ENCODE data around the gene BST1. TPM values are rescaled to one million over a fixed set of nuclear protein-coding genes. Genes with fewer than 3 reads are reported as not detected.

Gene BST1
- total and polyA plus RNA-seq, 2 donors (not counting 1 experiment from before 2014, with no cell fraction given) = 15.7 to 48.8 TPM

DNA sequence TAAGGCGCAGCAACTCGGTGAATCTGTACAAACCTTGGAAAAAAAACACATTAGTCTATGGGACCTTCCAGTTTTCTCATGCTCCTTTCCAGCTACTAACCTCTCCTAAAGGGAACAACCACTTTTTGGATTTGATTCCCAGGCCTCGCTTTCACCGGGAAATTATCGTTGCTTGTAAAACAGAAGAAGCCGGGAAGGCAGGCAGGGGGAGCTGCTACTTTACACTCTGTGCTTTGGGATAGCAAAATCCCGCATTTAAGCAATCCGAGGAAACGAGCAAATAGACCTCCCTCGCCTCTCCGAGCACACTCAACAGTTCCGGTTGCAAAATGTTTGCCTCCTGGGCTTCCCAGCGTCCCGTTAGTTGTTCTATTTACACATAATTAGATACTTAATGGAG is 76.4 kb downstream of the BST1 start:
- peak overlapping the region; percentile 55 for H2AFZ ChIP-seq (ENCODE audit: low read length)
- no peaks in the 10 kb centered on the region for H4K20me1 ChIP-seq (ENCODE audit: control insufficient read depth, extremely low read depth, insufficient read depth, low read length)
- no peaks in the 10 kb centered on the region for H3K4me1 ChIP-seq (ENCODE audit: control insufficient read depth, extremely low read depth, insufficient read depth, low read length)
- H3K27ac ChIP-seq (ENCODE audit: insufficient read depth, low read length) = no peak overlapping the region
- H3K9ac ChIP-seq (ENCODE audit: insufficient read depth, low read length) = no peak overlapping the region
- H3K4me3 ChIP-seq (replicated peaks in 1 of 4; ENCODE audit: control extremely low read depth in 1 of 4, insufficient read depth in 1 of 4, low read depth in 3 of 4, low read length in 4 of 4) = peak overlapping the region; percentile 13 to 68 (median 38)
- no peaks in the 10 kb centered on the region for H3K79me2 ChIP-seq (ENCODE audit: control insufficient read depth, insufficient read depth, low read length)
- DNase-seq (ENCODE audit: low read depth in 2 of 2) = peak; percentile 59 to 67
- peaks cover 24% of the 10 kb centered on the region for H3K27me3 ChIP-seq (ENCODE audit: control insufficient read depth, insufficient read depth, low read length)
- TF ChIP-seq, protein P1, sequence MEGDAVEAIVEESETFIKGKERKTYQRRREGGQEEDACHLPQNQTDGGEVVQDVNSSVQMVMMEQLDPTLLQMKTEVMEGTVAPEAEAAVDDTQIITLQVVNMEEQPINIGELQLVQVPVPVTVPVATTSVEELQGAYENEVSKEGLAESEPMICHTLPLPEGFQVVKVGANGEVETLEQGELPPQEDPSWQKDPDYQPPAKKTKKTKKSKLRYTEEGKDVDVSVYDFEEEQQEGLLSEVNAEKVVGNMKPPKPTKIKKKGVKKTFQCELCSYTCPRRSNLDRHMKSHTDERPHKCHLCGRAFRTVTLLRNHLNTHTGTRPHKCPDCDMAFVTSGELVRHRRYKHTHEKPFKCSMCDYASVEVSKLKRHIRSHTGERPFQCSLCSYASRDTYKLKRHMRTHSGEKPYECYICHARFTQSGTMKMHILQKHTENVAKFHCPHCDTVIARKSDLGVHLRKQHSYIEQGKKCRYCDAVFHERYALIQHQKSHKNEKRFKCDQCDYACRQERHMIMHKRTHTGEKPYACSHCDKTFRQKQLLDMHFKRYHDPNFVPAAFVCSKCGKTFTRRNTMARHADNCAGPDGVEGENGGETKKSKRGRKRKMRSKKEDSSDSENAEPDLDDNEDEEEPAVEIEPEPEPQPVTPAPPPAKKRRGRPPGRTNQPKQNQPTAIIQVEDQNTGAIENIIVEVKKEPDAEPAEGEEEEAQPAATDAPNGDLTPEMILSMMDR (conservative IDR thresholded peaks at IDR 0.05 in 1 of 2, IDR thresholded peaks at IDR 0.05 in 1 of 2; ENCODE audit: low read depth in 1 of 2, low read length in 2 of 2) = peak; percentile 51 to 63
- TF ChIP-seq EZH2 (IDR thresholded peaks at IDR 0.05; ENCODE audit: low read length, missing control alignments) = no peak
- no peaks in the 10 kb centered on the region for H3K36me3 ChIP-seq (ENCODE audit: control insufficient read depth, insufficient read depth, low read length)
- H3K4me2 ChIP-seq (ENCODE audit: extremely low read depth, insufficient read depth, low read length) = peak overlapping the region; percentile 83
- H3K9me3 ChIP-seq (ENCODE audit: control insufficient read depth, insufficient read depth, low read depth, low read length) = no peaks in the 10 kb centered on the region

DNA sequence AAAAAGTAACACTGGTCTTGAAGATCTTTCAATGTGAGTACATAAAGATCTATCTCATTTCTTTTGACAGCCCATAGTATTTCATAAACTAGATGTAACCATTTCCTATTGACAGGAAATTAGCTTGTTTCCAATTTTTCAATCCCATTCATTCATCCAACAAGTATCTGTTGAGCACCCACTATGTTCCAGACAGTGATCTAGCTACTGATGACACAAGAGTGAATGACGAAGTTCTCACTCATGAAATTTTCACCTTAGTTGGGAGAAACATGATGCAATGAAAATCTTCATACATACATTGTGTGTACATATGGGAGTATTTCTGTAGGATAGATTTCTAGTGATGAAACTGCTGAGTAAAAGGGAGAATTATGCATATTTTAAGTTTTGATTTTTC is 76.9 kb downstream of the BST1 start:
- no peaks in the 10 kb centered on the region for H3K36me3 ChIP-seq (ENCODE audit: control insufficient read depth, insufficient read depth, low read length)
- no peaks in the 10 kb centered on the region for H3K9me3 ChIP-seq (ENCODE audit: control insufficient read depth, insufficient read depth, low read depth, low read length)
- TF ChIP-seq EZH2 (IDR thresholded peaks at IDR 0.05; ENCODE audit: low read length, missing control alignments) = no peak
- TF ChIP-seq, protein P1 (conservative IDR thresholded peaks at IDR 0.05 in 1 of 2, IDR thresholded peaks at IDR 0.05 in 1 of 2; ENCODE audit: low read depth in 1 of 2, low read length in 2 of 2) = no peak
- peak overlapping the region in 3 of 4 experiments; percentile 13 to 68 (median 55) for H3K4me3 ChIP-seq (replicated peaks in 1 of 4; ENCODE audit: control extremely low read depth in 1 of 4, insufficient read depth in 1 of 4, low read depth in 3 of 4, low read length in 4 of 4)
- no peak for DNase-seq (ENCODE audit: low read depth in 2 of 2)
- H3K4me2 ChIP-seq (ENCODE audit: extremely low read depth, insufficient read depth, low read length) = peak overlapping the region; percentile 83
- H2AFZ ChIP-seq (ENCODE audit: low read length) = no peak overlapping the region
- no peaks in the 10 kb centered on the region for H3K79me2 ChIP-seq (ENCODE audit: control insufficient read depth, insufficient read depth, low read length)
- no peak overlapping the region for H3K9ac ChIP-seq (ENCODE audit: insufficient read depth, low read length)
- no peak overlapping the region for H3K27ac ChIP-seq (ENCODE audit: insufficient read depth, low read length)
- peaks cover 19% of the 10 kb centered on the region for H3K27me3 ChIP-seq (ENCODE audit: control insufficient read depth, insufficient read depth, low read length)
- no peaks in the 10 kb centered on the region for H4K20me1 ChIP-seq (ENCODE audit: control insufficient read depth, extremely low read depth, insufficient read depth, low read length)
- H3K4me1 ChIP-seq (ENCODE audit: control insufficient read depth, extremely low read depth, insufficient read depth, low read length) = no peaks in the 10 kb centered on the region

DNA sequence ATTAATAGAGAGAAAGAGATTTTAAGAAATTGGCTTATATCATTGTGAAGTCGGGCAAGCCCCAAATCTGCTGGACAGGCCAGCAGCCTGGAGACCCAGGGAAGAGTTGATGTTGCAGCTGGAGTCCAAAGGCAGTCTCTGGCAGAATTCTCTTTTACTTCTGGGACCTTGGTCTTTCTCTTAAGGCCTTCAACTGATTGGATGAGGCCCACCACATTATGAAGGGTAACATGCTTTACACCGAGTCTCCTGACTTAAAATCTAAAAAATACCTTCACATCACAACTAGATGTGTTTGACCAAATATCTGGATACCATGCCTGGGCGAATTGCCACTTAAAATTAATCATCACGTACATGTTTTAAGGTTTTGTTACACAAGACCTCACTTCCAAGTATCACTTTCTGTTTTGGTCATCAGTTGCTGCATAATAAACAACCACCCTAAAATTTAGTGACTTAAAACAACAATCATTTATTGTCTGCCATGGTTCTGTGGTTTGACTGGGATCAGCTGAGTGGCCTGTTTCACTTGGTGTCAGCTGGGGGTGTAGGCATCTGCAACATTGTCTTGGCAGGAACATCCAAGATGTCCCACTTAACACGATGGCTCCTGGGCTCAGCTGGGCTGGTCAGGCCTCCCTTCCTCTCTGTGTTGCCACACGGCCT is 78.7 kb downstream of the BST1 start:
- no peaks in the 10 kb centered on the region for H3K36me3 ChIP-seq (ENCODE audit: control insufficient read depth, insufficient read depth, low read length)
- no peak overlapping the region for H3K9ac ChIP-seq (ENCODE audit: insufficient read depth, low read length)
- no peak for DNase-seq (ENCODE audit: low read depth in 2 of 2)
- H4K20me1 ChIP-seq (ENCODE audit: control insufficient read depth, extremely low read depth, insufficient read depth, low read length) = no peaks in the 10 kb centered on the region
- no peak for TF ChIP-seq EZH2 (IDR thresholded peaks at IDR 0.05; ENCODE audit: low read length, missing control alignments)
- H3K4me2 ChIP-seq (ENCODE audit: extremely low read depth, insufficient read depth, low read length) = no peak overlapping the region
- no peak overlapping the region for H3K27ac ChIP-seq (ENCODE audit: insufficient read depth, low read length)
- H3K27me3 ChIP-seq (ENCODE audit: control insufficient read depth, insufficient read depth, low read length) = peaks cover 16% of the 10 kb centered on the region
- H2AFZ ChIP-seq (ENCODE audit: low read length) = no peak overlapping the region
- H3K4me1 ChIP-seq (ENCODE audit: control insufficient read depth, extremely low read depth, insufficient read depth, low read length) = no peaks in the 10 kb centered on the region
- H3K79me2 ChIP-seq (ENCODE audit: control insufficient read depth, insufficient read depth, low read length) = no peaks in the 10 kb centered on the region
- H3K4me3 ChIP-seq (replicated peaks in 1 of 4; ENCODE audit: control extremely low read depth in 1 of 4, insufficient read depth in 1 of 4, low read depth in 3 of 4, low read length in 4 of 4) = no peak overlapping the region
- H3K9me3 ChIP-seq (ENCODE audit: control insufficient read depth, insufficient read depth, low read depth, low read length) = no peaks in the 10 kb centered on the region

Other genes with a start within 250 kb of the BST1 start
- gene CC2D2A, start 233.2 kb upstream of the BST1 start, total RNA-seq = 26.5 and 30.9 TPM in 2 replicates
- gene CC2D2A, start 233.2 kb upstream of the BST1 start, polyA plus RNA-seq = 36.0 and 41.6 TPM in 2 replicates
- 120 and 131 TPM in 2 replicates for gene FBXL5, start 47.7 kb upstream of the BST1 start, total RNA-seq
- gene FBXL5, start 47.7 kb upstream of the BST1 start, polyA plus RNA-seq = 52.9 and 53.0 TPM in 2 replicates
- gene FAM200B, start 21.2 kb upstream of the BST1 start, total RNA-seq = 20.5 and 22.6 TPM in 2 replicates
- gene FAM200B, start 21.2 kb upstream of the BST1 start, polyA plus RNA-seq = 31.6 and 35.1 TPM in 2 replicates
- gene CD38, start 75.3 kb downstream of the BST1 start, total RNA-seq = under 0.01 TPM in 1 of 2 replicates, not detected in the other
- gene CD38, start 75.3 kb downstream of the BST1 start, polyA plus RNA-seq = 0.02 TPM in 1 of 2 replicates, not detected in the other
- gene FGFBP1, start 235.7 kb downstream of the BST1 start, total RNA-seq = not detected in 2 replicates
- gene FGFBP1, start 235.7 kb downstream of the BST1 start, polyA plus RNA-seq = not detected in 2 replicates